ENCODE results near the gene TAS2R13. TPM values are rescaled to one million over a fixed set of nuclear protein-coding genes. Genes with fewer than 3 reads are reported as not detected.

The TAS2R13 gene
- total RNA-seq, 2 donors from 2014 or later = 1.1 to 1.4 TPM

- TF ChIP-seq POLR2A (IDR thresholded peaks at IDR 0.05) (no peak), POLR2AphosphoS5 (IDR thresholded peaks at IDR 0.05) (no peak), CTCF (IDR thresholded peaks at IDR 0.05) (no peak)
- Histone ChIP-seq H3K4me1 (replicated peaks) (no peaks in the 10 kb centered on the region), H3K36me3 (no peaks in the 10 kb centered on the region), H3K4me3 (no peak overlapping the region), H3K9me3 (no peaks in the 10 kb centered on the region), H3K27ac (no peak overlapping the region), H3K27me3 (replicated peaks; ENCODE audit: insufficient read depth) (no peaks in the 10 kb centered on the region)
- DNase-seq (ENCODE audit: low spot score) = no peak
- intact Hi-C loops (cut with DNase I) = no loop called here
These were observed 20.1 kb downstream of the TAS2R13 start for GRCh38 chr12:10889226-10889625.

GRCh38 chr12:10884086-10884725, 25.2 kb downstream of the TAS2R13 start, which contains the start of gene PRH1:
PRH1 (minus strand) TSS chr12:10884255; CDS start chr12:10884217, 38 bp downstream.
- 89% methylated on average over 6 of the region's 6 CpGs for WGBS
- TF ChIP-seq POLR2A (IDR thresholded peaks at IDR 0.05) (no peak), CTCF (IDR thresholded peaks at IDR 0.05) (no peak), POLR2AphosphoS5 (IDR thresholded peaks at IDR 0.05) (no peak)
- intact Hi-C loops (cut with DNase I) = no loop called here
- Histone ChIP-seq H3K36me3 (no peaks in the 10 kb centered on the region), H3K9me3 (no peaks in the 10 kb centered on the region), H3K4me3 (no peak within 1 kb of the TSS), H3K4me1 (replicated peaks) (no peaks in the 10 kb centered on the region), H3K27me3 (replicated peaks; ENCODE audit: insufficient read depth) (no peaks in the 10 kb centered on the region), H3K27ac (no peak within 1 kb of the TSS)
- no peak for DNase-seq (ENCODE audit: low spot score)

- intact Hi-C loops (cut with DNase I) = no loop called here
- 45% methylated on average over 2 of the region's 2 CpGs for WGBS
- H3K9me3 ChIP-seq = no peaks in the 10 kb centered on the region
These were observed 36.0 kb downstream of the TAS2R13 start for GRCh38 chr12:10873378-10873777.

DNA sequence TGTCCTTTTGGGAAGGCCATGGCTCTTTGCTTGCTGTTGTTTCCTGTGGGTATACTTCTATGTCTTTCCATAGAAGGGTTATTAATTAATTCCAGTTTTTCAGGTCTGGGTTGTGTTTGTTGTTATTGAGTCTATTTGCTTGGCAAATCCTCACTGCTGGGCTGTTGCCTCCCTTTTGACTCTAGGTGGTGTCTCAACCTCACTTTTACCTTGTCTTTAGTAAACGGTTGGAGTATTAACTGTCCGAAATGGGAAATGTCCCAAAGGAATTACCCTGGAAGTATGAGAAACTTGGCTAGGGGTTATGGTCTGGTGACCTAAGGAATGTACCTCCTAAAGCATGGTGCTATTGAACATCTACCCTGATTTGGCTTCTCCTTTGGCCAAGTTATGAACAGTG, 42.0 kb downstream of the TAS2R13 start:
- WGBS = 67% methylated on average over 2 of the region's 2 CpGs
- no peak for DNase-seq (ENCODE audit: low spot score)
- no peaks in the 10 kb centered on the region for H3K27me3 ChIP-seq (replicated peaks; ENCODE audit: insufficient read depth)
- no peaks in the 10 kb centered on the region for H3K9me3 ChIP-seq
- intact Hi-C loops (cut with DNase I) = no loop called here
- no peak overlapping the region for H3K4me3 ChIP-seq
- no peak for TF ChIP-seq CTCF (IDR thresholded peaks at IDR 0.05)
- no peak for TF ChIP-seq POLR2AphosphoS5 (IDR thresholded peaks at IDR 0.05)
- no peak for TF ChIP-seq POLR2A (IDR thresholded peaks at IDR 0.05)
- no peaks in the 10 kb centered on the region for H3K4me1 ChIP-seq (replicated peaks)
- no peaks in the 10 kb centered on the region for H3K36me3 ChIP-seq
- H3K27ac ChIP-seq = no peak overlapping the region

More at GRCh38 chr12:10873378-10873777, 36.0 kb downstream of the TAS2R13 start:
- Histone ChIP-seq H3K36me3 (no peaks in the 10 kb centered on the region), H3K27ac (no peak overlapping the region), H3K4me3 (no peak overlapping the region), H3K4me1 (replicated peaks) (no peaks in the 10 kb centered on the region), H3K27me3 (replicated peaks; ENCODE audit: insufficient read depth) (no peaks in the 10 kb centered on the region)
- TF ChIP-seq POLR2A (IDR thresholded peaks at IDR 0.05) = no peak
- no peak for TF ChIP-seq POLR2AphosphoS5 (IDR thresholded peaks at IDR 0.05)
- TF ChIP-seq CTCF (IDR thresholded peaks at IDR 0.05) = no peak
- DNase-seq (ENCODE audit: low spot score) = no peak

DNA sequence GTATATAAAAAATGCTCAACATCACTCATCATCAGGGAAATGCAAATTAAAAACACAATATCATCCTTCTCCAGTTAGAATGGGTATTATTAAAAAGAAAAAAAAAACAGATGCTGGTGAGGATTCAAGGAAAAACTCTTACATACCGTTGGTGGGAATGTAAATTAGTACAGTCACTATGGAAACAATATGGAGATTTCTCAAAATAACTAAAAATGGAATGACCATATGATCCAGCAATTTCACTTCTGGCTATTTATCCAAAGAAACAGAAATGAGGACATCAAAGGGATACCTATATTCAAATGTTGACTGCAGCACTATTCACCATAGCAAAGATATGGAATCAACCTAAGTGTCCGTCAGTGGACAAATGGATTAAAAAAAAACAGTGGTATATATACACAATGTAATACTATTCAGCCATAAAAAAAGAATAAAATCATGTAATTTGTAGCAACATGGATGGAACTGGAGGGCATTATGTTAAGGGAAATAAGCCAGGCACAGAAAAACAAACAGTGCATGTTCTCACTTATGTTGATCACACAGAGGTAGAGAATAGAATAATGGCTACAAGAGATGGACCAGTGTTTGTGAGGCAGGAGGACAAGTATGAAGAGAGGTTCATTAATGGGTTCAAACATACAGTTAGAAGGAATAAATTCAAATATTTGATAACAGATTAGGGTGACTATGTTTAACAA, 45.7 kb downstream of the TAS2R13 start:
- no peak for DNase-seq (ENCODE audit: low spot score)
- no peak for TF ChIP-seq POLR2AphosphoS5 (IDR thresholded peaks at IDR 0.05)
- TF ChIP-seq CTCF (IDR thresholded peaks at IDR 0.05) = no peak
- TF ChIP-seq POLR2A (IDR thresholded peaks at IDR 0.05) = no peak
- Histone ChIP-seq H3K4me1 (replicated peaks) (no peaks in the 10 kb centered on the region), H3K9me3 (no peaks in the 10 kb centered on the region), H3K27ac (no peak overlapping the region), H3K4me3 (no peak overlapping the region), H3K27me3 (replicated peaks; ENCODE audit: insufficient read depth) (no peaks in the 10 kb centered on the region), H3K36me3 (no peaks in the 10 kb centered on the region)
- WGBS = 94% methylated on average over 2 of the region's 2 CpGs
- intact Hi-C loops (cut with DNase I) = no loop called here

Data from prostate gland (tissue), 2 donors.